Measurements from ENCODE around the gene NIPAL3. TPM values are rescaled to one million over a fixed set of nuclear protein-coding genes. Genes with fewer than 3 reads are reported as not detected.

The NIPAL3 gene
- polyA plus RNA-seq, 1 donor (not counting 4 experiments of a cell fraction or from before 2014, with no cell fraction given) = 30.5 TPM

DNA sequence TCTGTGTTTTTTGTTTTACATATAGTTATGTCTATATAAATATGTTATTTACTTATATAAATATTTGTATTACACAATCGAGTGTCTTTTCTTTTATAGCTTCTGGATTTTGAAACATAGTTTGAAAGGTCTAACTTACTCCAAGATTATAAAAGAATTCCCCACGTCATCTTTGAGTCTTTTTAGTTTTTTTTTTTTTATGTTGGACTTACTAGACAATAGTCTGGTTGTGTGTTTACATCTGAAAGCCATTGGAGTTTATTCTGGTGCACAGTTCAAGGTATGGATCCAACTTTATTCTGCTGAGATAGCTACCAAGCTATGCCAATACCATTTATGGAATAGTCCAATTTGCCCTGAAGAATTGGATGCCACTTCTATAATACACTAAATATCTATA, 61.0 kb downstream of the NIPAL3 start:
- no peaks in the 10 kb centered on the region for H3K4me1 ChIP-seq (ENCODE audit: control insufficient read depth, extremely low read depth, insufficient read depth, low read length)
- FAIRE-seq = no peak
- dilution Hi-C loops (cut with MboI; ENCODE audit: extremely low pct_ligation_motif_present, low sequenced_read_pairs) = no loop called here
- no peak for TF ChIP-seq EZH2 (IDR thresholded peaks at IDR 0.05; ENCODE audit: low read length)
- no peak for TF ChIP-seq CTCF (optimal IDR thresholded peaks at IDR 0.05 in 1 of 3, IDR thresholded peaks at IDR 0.05 in 1 of 3, conservative IDR thresholded peaks at IDR 0.05 in 1 of 3; ENCODE audit: extremely low read depth in 1 of 3, insufficient read depth in 2 of 3, low read length in 3 of 3)
- no peak overlapping the region for H3K9ac ChIP-seq (ENCODE audit: control insufficient read depth, extremely low read depth, insufficient read depth, low read length)
- H3K27ac ChIP-seq (ENCODE audit: control insufficient read depth, insufficient read depth, low read length) = no peak overlapping the region
- no peaks in the 10 kb centered on the region for H3K9me1 ChIP-seq (ENCODE audit: control insufficient read depth, extremely low read depth, insufficient read depth, low read length)
- no peak for DNase-seq (ENCODE audit: low read depth, low spot score)
- no peak overlapping the region for H3K4me3 ChIP-seq (ENCODE audit: control insufficient read depth in 2 of 3, extremely low read depth in 1 of 3, insufficient read depth in 2 of 3, low read depth in 1 of 3, low read length in 3 of 3)
- peaks cover 0 to 3% of the 10 kb centered on the region in 2 experiments for H3K36me3 ChIP-seq (ENCODE audit: control insufficient read depth in 2 of 2, extremely low read depth in 1 of 2, insufficient read depth in 2 of 2, low read length in 2 of 2)
- no peaks in the 10 kb centered on the region for H3K79me2 ChIP-seq (ENCODE audit: control insufficient read depth, insufficient read depth, low read length)
- H4K20me1 ChIP-seq (ENCODE audit: control insufficient read depth, extremely low read depth, insufficient read depth, low read length) = no peaks in the 10 kb centered on the region
- H3K9me3 ChIP-seq (ENCODE audit: control insufficient read depth, low read depth, low read length) = no peaks in the 10 kb centered on the region
- H2AFZ ChIP-seq (ENCODE audit: control insufficient read depth, low read length) = no peak overlapping the region
- H3K27me3 ChIP-seq (ENCODE audit: control insufficient read depth, extremely low read depth, insufficient read depth, low read length) = no peaks in the 10 kb centered on the region
- no peak overlapping the region for H3K4me2 ChIP-seq (ENCODE audit: control insufficient read depth, extremely low read depth, insufficient read depth, low read depth, low read length)

GRCh38 chr1:24477309-24477708, 61.7 kb downstream of the NIPAL3 start:
- FAIRE-seq (no peak), DNase-seq (ENCODE audit: low read depth, low spot score) (no peak)
- H3K9me1 ChIP-seq (ENCODE audit: control insufficient read depth, extremely low read depth, insufficient read depth, low read length) = no peaks in the 10 kb centered on the region
- no peak overlapping the region for H3K4me2 ChIP-seq (ENCODE audit: control insufficient read depth, extremely low read depth, insufficient read depth, low read depth, low read length)
- H3K36me3 ChIP-seq (ENCODE audit: control insufficient read depth in 2 of 2, extremely low read depth in 1 of 2, insufficient read depth in 2 of 2, low read length in 2 of 2) = peaks cover 0 to 3% of the 10 kb centered on the region in 2 experiments
- no peak overlapping the region for H3K9ac ChIP-seq (ENCODE audit: control insufficient read depth, extremely low read depth, insufficient read depth, low read length)
- H3K4me3 ChIP-seq (ENCODE audit: control insufficient read depth in 2 of 3, extremely low read depth in 1 of 3, insufficient read depth in 2 of 3, low read depth in 1 of 3, low read length in 3 of 3) = no peak overlapping the region
- H3K9me3 ChIP-seq (ENCODE audit: control insufficient read depth, low read depth, low read length) = no peaks in the 10 kb centered on the region
- H3K79me2 ChIP-seq (ENCODE audit: control insufficient read depth, insufficient read depth, low read length) = no peaks in the 10 kb centered on the region
- no peaks in the 10 kb centered on the region for H3K27me3 ChIP-seq (ENCODE audit: control insufficient read depth, extremely low read depth, insufficient read depth, low read length)
- TF ChIP-seq EZH2 (IDR thresholded peaks at IDR 0.05; ENCODE audit: low read length) (no peak), CTCF (optimal IDR thresholded peaks at IDR 0.05 in 1 of 3, IDR thresholded peaks at IDR 0.05 in 1 of 3, conservative IDR thresholded peaks at IDR 0.05 in 1 of 3; ENCODE audit: extremely low read depth in 1 of 3, insufficient read depth in 2 of 3, low read length in 3 of 3) (no peak)
- no peaks in the 10 kb centered on the region for H3K4me1 ChIP-seq (ENCODE audit: control insufficient read depth, extremely low read depth, insufficient read depth, low read length)
- H3K27ac ChIP-seq (ENCODE audit: control insufficient read depth, insufficient read depth, low read length) = no peak overlapping the region
- H2AFZ ChIP-seq (ENCODE audit: control insufficient read depth, low read length) = no peak overlapping the region
- H4K20me1 ChIP-seq (ENCODE audit: control insufficient read depth, extremely low read depth, insufficient read depth, low read length) = no peaks in the 10 kb centered on the region
- dilution Hi-C loops (cut with MboI; ENCODE audit: extremely low pct_ligation_motif_present, low sequenced_read_pairs) = no loop called here

All from keratinocyte (primary cell).